Measurements from ENCODE around the gene UBL7.

- TF ChIP-seq CTCF (IDR thresholded peaks at IDR 0.05; ENCODE audit: insufficient read depth, low read length) = no peak
- no peak for TF ChIP-seq POLR2AphosphoS5 (IDR thresholded peaks at IDR 0.05; ENCODE audit: low read depth)
- TF ChIP-seq SPI1 (IDR thresholded peaks at IDR 0.05; ENCODE audit: borderline replicate concordance, low read depth) = no peak
- TF ChIP-seq GABPA (IDR thresholded peaks at IDR 0.05; ENCODE audit: low read depth) = no peak
- TF ChIP-seq REST (IDR thresholded peaks at IDR 0.05; ENCODE audit: insufficient replicate concordance, low read depth) = no peak
These were observed 58.6 kb downstream of the UBL7 start for GRCh38 chr15:74402337-74402841.
